KG1 (cell line): ENCODE data around the gene PPFIBP2.

Source experiments
- DNase-seq: peaks from one replicate; lab custom pipeline; 2025; lab: John Stamatoyannopoulos, UW

Gene PPFIBP2

DNA sequence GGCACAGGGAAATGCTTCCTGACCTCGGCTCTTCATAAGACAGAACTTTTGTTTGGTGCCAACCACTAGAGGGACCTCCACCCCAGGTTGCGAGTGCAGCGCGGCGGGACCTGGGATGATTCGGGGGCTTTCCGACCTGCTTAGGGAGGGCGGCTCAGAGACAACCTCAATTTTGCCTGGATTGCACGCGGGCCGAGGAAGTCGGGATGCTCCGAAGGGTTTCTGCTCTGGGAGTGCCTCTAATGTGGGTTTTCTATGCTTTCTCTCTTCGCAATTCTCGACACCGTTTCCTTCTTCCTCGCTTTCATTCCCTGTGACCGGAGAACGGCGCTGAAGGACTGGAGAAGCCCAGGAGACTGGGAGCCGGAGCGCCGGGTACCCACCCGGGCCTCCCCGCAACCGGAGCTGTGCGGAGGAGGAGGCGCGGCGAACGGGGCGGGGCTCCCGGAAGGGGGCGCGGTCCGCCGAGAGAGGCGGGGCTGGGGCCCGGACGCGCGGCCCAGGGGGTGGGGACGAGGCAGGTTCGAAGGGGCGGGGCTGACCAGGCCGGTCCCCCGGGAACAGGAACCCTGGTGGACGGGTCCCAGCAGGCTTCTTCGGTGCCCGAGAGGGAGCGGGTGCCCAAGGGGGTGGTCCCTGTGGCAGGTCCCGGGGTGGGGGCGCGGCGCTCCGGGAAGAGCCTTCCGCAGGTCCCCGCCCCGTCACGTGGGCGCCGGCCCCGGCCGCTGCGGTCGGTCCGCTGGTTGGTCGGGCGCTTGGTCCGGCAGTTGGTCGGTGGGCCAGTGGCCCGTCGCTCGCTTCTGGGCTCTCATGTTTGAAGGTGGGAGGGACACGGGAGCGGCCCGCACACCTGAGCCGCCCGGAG is at the start of gene PPFIBP2:
Gene PPFIBP2 (plus strand): TSS at position 766 of the 865 bp plus-strand sequence. CDS start 35,477 bp downstream, outside the sequence.
- DNase-seq: no peak

DNA sequence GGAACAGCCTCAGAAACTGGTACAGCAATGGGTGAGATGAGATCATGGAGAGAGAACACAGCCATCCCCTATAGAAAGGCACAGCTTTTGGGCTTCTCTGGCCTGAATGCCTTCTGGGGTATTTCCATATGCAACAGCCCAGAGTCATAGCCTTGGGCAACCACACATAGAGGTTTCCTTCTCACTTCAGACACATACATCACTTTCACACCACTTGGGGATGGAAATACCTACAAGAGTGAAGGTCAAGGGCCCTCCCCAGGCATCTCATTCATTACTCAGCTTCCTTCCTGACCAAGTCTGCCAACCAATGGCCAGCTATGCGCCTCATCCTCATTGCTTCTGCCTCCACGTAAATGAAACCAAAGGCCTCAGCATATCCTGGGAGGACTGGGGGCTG is 46.1 kb upstream of the PPFIBP2 start:
- no peak for DNase-seq

DNA sequence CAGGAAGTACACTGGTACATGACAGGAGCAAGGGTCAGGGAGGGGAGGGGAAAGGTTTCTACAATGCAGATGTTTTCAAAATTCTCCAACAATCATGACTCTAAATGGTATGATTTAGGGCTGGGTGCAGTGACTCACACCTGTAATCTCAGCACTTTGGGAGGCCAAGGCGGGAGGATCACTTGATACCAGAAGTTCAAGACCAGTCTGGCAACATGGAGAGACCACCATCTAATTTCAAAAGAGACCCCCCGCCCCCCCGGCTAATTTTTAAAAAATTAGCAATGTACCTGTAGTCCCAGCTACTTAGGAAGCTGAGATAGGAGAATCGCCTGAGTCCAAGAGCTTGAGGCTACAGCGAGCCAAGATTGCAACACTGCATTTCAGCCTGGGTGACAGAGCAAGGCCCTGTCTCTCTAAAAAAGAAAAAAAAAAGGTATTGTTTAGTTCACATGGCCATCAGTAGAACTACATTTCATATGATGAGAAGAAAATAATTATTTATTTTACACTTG is 44.4 kb upstream of the PPFIBP2 start:
- no peak for DNase-seq

DNA sequence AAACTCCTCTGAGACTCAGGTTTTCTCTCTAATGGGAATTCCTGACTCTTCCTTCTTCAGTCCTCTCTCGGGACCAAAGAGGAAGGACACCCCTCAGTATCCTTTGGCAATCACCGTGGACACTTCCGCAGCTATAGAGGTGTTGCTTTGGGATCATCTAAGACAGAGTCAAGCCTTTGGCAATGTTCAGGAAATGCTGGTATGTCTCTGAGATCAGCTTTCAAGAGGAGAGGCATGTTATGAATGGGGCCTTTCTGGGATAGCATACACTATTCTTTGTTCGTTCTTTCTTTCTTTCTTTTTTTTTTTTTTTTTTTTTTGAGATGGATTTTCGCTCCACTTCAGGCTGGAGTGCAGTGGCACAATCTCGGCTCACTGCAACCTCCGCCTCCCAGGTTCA is 42.7 kb upstream of the PPFIBP2 start:
- DNase-seq: no peak

DNA sequence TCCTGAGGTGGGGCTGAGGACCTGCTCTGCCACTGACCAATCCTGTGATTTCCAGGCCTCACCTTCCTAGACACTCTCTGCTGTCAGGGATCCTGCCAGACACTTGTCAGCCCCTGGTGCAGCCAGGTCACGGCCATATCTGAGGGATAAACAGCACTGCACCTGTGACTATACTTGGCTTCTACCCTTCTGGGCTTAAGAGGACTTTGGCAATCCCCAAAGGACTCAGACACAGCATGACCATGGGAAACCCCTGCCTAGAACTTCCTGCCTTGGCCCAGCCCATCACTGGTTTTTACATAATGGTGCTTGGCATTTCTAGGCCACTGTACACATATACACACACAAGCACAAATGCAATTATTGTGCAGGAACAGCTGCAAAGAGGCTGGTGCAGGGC is 40.1 kb upstream of the PPFIBP2 start:
- no peak for DNase-seq

DNA sequence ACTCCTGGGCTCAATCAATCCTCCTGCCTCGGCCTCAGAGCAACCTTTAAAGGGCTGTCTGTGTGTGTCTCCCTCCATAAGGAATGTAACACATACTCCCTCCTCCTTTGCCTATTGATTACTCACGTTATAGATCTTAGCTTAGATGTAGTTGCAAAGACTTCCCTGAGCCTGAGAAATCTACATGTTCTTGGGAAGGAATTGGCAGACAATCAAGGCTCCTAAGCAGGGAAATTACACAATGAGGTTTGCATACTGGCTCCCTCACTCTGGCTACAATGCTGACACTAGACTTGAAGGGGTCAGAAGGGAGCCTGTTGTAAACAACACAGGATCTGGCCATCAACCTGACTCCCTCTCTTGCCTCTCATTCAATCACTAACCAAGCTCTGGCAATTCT is 33.7 kb upstream of the PPFIBP2 start:
- no peak for DNase-seq

DNA sequence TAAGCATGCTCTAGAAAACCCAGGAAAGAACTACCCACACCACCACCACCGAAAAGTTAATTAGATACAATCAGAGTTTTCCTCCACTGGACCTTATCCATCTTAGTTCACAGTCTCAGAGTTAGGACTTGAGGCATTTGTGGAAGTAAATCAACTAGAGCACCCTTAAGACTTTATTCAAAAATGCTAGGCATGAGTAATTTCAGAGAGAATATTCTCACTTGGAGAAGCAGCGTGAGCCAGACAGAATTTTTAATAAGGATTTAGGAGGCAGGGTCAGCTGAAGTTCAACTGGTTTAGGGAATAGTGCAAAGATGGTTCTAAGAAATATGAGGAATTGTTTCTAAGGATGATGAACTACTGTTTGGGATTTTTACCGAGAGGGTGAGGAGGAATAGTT is 29.7 kb upstream of the PPFIBP2 start:
- DNase-seq: no peak

DNA sequence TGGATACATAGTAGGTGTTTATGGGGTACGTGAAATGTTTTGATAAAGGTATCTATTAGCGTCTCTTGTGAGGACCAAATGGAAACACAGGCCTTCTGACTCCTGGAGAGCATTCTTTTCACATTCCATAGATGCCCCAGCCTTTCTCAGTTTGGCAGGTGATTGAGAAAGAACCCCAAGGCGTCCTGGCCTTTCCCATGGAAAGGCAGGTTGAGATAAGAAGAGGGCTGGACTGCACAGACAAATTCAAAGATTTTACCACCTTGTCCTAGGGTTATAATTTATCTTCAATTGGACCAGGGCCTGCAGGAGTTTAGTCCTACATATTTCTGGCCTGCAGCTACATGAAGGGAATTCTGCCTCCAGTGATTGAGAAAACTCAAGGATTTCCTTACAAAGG is 29.2 kb upstream of the PPFIBP2 start:
- DNase-seq: no peak

DNA sequence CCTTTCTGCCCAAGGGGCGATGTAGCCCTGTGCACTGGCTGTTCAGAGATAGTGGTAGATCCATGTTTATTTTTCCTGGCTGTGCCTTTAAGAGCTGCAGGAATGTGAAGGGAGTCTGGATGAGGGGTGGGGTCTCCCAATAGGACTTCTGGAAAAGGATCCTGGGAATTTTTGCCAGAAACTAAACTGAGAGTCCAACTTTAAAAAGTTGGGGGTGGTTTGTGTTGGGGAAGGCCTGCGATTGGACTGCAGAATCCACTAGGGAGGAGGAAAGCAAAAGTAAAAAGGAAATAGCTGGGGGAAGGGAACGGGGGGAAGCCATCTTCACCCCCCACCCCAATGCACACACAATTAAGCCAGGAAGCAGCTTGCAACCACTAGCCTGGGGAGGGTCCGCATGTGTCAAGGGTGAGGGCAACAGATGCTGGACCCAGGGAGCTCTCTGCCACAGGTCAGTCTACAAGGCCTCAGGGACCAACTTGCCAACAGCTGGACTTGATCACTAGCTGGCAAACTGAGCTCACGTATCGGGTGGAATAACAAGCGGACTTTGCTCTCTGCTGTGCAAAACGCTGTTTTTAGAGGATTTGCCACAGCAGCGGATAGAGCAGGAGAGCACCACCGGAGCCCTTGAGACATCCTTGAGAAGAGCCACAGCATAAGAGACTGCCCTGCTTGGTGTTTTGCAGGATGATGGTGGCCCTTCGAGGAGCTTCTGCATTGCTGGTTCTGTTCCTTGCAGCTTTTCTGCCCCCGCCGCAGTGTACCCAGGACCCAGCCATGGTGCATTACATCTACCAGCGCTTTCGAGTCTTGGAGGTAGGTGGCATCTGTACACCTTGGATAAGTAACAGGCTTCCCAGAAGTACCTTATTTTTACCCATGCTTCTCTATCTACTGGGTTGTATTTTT is 28.4 kb upstream of the PPFIBP2 start, which contains the start of gene OLFML1:
Gene OLFML1 (plus strand): TSS at position 321 of the 912 bp plus-strand sequence. CDS start 370 bp downstream, at position 691.
- DNase-seq: no peak

DNA sequence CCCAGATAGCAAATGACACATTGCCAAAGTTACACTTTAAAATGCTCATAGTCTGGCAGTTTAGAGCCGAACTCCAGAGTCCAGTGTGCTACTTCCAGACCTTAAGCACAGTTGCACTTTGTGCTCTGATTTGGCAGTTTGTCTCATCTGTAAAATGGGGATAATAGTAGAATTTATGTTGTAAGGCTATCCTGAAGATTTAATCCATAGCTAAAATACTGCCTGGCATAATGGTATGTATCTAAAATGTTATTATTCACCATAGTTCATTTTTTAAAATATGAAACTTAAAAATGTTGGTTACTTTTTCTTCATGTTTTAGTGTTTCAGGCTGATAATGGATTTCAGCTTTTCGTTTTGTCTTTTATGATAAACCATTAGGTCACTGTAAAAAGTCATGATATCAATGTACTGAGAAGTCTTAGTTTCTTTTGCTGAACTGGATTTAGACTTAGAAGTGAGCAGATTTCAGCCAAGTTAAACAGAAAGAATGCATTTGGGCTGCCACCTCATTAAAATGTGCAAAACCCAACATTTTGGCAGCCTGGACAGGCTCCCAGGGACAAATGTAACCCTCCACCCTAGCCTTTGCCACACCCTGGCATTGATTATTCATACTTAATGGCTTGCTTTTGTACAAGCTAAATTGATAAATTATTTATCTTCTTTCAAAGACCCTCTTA is 27.6 kb upstream of the PPFIBP2 start:
- no peak for DNase-seq

DNA sequence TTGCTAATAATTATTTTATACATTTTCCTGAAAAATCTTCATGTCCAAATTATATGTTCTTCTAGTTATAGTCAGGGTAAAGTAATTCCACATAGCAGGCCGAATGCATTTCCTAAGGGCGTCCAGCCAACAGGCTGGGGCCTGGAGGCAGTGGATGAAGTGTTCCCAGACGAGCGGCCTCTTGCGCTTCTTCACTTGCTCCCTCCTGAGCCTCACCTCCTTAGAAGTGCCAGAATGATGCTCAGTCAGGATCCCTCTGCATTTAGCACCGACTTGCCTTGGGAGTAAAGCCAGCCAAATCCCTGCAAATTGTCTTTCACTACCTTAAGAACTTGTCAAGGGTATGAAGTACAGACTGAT is 27.0 kb upstream of the PPFIBP2 start:
- DNase-seq: no peak

DNA sequence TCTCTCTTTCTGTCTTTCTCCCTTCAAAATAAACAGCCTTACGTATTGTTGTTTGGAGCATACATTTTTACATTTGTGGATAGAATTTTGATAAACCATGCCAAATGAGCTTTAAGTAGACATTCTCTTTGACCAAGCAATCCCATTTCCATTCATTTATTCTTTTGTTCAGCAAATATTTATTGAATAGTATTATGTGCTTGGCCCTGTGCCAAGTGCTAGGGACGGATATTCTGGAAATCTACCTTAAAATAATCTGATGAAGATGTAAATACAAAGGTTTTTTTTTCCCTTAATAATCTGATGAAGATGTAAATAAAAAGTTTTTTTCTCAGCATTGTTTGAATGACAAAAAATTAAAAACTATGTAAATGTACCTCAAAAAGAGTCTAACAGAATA is 26.4 kb upstream of the PPFIBP2 start:
- no peak for DNase-seq

DNA sequence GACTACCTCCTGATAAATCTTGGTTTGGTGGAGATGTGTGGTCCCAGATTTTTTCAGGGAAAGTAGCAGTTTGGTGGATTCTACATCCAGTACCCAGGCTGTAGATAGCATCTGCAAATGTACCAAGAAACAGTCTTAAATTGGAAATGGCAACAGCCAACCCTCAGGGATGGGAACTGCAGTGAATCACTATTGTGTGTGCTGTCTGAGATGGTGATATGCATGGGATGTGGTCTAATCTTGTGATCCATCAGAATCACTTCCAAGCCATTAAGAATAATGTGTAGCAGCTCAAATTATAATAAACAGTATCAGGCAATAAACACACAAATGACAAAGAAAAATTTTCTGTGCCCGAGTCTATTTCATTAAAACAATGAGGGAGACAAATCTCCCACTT is 25.1 kb upstream of the PPFIBP2 start:
- DNase-seq: no peak

DNA sequence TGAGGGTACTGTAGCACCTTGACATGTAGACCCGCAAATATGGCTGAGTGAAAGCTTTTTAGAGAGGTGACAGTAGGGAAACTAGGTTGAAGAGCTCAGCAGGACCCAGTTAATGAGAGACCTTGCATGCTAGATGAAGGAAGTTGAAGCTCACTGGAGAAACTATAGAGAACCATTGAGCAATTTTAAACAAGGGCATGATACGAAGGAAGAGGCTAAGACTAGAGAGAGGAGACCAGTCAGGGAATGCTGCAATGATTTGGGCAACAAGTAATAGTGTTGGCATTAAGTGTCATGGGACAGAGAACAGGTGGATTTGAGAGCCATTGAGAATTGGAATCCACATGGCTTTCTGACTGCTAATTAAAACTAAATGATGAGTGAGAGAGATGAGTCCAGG is 24.4 kb upstream of the PPFIBP2 start:
- no peak for DNase-seq

DNA sequence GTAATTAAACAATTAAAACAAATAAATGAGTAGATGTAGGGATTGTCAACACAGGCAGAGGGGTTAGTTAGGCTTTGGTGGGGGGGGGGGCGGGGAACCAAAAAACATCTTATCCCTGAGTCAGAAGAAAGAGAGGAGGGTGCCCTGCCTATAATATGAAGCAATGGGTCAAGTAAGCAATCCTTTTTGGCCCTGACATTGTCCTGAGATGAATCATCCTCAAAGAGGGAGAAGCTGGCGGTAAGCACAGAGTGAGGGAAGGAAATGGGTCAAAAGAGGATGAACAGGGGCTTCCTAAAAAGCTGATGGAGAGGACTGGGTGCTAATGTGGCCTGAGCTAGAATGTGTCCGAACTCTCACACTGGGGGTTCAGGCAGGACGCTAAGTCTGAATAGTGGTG is 23.7 kb upstream of the PPFIBP2 start:
- no peak for DNase-seq

DNA sequence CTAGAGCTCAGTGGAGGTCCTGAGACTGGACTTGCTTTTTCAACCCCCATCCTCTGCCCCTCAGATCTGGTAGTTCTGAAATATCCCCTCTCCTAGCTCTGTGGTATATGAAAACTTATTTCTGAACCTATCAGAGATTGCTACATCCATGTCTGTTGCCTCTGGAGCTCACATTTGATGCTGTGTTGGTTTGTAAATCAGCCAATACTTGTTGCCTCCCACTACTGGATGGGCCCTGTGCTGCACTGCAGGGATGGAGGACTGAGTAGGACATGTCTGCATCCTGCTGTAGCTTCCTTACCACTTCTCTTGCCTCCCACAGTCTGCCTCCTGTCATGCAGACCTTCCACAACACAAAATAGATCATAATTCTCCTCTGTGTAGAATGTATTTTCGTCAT is 23.3 kb upstream of the PPFIBP2 start:
- no peak for DNase-seq

DNA sequence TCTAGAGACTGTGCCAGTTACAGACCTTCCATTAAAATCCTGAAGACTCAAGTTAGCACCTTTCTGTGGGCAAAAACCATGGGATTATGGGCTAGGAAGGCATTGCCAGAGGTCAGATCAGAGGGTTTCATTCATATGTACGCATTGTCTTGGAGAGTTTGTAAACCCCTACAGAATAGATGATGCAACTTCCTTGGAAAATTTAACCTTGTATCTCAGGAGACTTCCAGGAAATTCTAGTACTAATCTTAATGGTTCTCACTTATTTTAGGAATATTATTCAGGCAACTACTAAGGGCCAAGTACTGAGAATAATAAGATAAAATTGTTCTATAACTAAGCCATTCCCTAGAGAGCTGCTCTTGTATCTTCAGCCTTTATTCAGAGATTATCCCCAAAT is 21.5 kb upstream of the PPFIBP2 start:
- no peak for DNase-seq

DNA sequence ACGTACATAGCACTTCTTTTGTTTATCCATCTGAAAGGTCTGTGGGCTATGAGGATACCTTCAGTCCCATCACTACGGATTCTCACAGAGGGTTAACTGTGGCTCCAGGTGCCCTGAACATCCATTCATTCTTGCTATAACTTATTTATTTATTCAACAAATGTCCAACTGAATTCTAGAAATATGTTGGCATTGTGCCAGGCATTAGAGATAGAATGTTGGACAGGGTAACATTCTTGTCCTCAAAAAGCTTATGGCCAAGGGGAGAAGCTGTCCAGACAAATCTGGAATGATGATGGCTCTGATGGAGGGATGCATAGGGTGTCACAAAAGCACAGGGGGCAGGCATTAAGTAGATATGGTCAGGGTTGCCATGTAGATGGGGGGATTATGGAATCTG is 20.1 kb upstream of the PPFIBP2 start:
- DNase-seq: no peak

DNA sequence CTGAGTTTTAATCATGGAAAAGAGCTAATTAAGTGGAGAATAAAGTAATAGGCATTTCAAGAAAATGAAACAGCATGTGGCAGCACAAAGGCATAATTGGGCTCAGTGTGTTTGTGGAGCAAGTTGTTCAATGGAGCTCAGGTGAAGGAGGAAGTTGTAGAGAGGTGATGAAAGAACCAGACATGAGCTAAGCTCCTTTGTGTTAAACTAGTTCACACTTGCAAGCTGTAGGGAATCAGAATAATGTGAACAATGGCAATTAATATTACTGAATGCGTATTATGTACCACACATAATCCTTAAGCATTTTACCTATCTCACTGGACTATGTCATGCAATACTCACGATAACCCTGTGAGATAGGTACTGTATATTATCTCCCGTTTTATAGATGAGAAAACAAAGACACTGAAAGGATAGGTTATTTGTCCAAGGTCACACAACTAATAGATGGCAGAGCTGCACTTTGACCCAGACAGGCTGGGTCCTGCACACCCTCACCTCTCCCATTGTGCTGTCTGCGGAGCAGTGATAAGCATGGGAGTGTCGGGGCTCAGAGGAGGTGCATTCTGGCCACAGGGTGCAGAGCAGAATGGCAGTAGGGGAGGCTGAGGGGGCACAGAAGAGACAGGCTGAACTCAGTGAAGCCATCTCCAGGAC is 19.6 kb upstream of the PPFIBP2 start:
- no peak for DNase-seq

DNA sequence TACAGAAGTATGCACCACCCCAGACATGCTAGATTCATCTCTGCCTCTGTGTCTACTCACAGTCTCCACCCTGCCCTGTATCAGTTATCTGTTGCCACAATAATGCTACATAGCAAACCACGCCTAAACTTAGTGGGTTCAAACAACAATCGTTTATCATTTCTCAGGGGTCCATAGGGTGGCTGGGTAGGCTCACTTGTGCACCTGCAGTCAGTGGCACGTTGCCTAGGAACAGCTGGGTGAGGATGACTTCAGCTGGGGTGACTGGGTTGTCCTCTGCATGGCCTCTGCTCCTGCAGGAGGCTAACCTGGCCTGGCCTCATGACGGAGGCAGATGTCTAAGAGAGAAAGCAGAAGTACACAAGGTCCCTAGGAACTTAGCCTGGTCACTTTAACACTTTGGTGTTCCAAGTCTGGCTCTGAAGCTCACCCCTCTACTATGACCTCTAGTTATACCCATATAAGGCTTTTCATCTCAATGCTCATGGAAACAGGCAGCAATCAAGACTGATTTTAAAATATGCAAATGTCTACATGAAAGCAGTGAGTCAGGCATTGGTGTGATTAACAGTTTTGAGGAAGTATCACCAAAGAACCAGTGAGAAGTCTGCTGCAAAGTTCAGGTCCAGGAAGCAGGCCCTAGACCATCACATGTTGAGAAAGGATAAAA is 17.8 kb upstream of the PPFIBP2 start:
- no peak for DNase-seq

DNA sequence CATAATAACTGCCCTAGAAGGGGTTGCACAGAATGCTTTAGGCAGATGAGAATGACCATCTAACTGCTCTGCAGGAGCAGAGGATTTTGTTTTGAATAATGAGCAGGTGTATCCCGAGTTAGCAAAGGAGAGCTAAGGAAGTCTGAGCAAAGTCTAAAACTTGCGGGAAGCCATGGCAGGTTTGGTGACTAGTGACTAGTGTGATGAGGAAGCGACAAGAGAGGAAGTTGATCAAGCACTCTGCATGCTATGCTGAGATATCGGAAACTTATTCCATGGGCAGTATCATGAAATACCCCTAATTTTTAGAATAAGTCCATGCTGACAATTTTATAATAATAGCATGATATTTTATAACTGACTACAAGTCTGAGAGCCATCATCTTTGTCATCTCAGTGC is 15.6 kb upstream of the PPFIBP2 start:
- no peak for DNase-seq
